ENCODE data around the gene DYNC1H1. TPM values are rescaled to one million over a fixed set of nuclear protein-coding genes. Genes with fewer than 3 reads are reported as not detected.
"Not testable (repeated sequence)": the region's sequence is repeated elsewhere in the genome, so short reads cannot be mapped to it uniquely, and the experiment has no call there.

DYNC1H1 gene
- total and polyA plus RNA-seq, 2 experiments from 2014 or later, result 179 to 635 TPM

DNA sequence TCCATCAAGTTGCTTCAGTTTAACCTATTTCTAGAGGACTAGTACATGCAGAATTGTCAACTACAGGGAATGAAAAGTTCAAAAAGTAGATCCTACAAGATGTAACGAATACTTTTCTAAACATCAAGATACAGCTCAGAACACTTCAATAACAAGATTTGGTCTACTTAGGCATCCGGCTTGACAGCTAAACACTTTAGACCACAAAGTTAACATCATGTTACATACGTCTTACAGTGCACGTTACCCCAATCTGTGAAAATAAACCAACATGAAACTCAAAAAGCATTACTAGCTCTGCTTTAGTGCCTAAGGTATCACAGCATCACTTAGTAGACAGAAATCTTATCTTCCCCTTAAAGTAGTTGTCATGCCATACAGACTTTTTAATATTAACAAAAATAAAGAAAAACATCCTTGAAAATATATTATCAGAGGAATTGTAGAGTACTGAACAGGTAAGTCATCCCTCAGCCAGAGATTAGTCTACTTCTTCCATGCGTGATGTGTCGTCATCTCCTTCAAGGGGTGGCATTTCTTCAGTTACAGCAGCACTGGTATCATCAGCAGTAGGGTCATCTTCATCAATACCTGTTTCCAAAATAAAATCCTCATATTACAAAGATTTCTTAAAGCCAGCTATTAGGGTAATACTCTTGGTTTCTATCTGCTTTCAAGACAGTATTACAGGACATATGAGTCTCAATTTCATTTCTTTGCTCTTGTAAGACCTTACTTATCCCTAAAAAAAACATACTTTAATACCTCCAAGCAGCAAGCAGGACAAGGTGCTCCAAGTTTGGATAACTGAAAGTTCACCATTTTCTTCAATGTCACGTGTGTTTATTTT is 117.1 kb downstream of the DYNC1H1 start:
- no peak for TF ChIP-seq NANOG (IDR thresholded peaks at IDR 0.05; ENCODE audit: borderline replicate concordance)
- no peak for TF ChIP-seq STAT1 (IDR thresholded peaks at IDR 0.05; ENCODE audit: unreplicated experiment)
- TF ChIP-seq, protein P1, sequence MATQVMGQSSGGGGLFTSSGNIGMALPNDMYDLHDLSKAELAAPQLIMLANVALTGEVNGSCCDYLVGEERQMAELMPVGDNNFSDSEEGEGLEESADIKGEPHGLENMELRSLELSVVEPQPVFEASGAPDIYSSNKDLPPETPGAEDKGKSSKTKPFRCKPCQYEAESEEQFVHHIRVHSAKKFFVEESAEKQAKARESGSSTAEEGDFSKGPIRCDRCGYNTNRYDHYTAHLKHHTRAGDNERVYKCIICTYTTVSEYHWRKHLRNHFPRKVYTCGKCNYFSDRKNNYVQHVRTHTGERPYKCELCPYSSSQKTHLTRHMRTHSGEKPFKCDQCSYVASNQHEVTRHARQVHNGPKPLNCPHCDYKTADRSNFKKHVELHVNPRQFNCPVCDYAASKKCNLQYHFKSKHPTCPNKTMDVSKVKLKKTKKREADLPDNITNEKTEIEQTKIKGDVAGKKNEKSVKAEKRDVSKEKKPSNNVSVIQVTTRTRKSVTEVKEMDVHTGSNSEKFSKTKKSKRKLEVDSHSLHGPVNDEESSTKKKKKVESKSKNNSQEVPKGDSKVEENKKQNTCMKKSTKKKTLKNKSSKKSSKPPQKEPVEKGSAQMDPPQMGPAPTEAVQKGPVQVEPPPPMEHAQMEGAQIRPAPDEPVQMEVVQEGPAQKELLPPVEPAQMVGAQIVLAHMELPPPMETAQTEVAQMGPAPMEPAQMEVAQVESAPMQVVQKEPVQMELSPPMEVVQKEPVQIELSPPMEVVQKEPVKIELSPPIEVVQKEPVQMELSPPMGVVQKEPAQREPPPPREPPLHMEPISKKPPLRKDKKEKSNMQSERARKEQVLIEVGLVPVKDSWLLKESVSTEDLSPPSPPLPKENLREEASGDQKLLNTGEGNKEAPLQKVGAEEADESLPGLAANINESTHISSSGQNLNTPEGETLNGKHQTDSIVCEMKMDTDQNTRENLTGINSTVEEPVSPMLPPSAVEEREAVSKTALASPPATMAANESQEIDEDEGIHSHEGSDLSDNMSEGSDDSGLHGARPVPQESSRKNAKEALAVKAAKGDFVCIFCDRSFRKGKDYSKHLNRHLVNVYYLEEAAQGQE (IDR thresholded peaks at IDR 0.05; ENCODE audit: unreplicated experiment), result no peak
- TF ChIP-seq CREB1 (CRISPR knock-in tag; IDR thresholded peaks at IDR 0.05; ENCODE audit: low read depth), result no peak
- Mint-ChIP-seq H3K27ac (no peak overlapping the region), H3K4me3 (no peak overlapping the region), H3K27me3 (ENCODE audit: insufficient read depth, low read depth, poor library complexity) (peaks cover 18% of the 10 kb centered on the region), H3K9me3 (no peaks in the 10 kb centered on the region), H3K36me3 (ENCODE audit: low read depth) (peaks cover 97% of the 10 kb centered on the region), H3K4me1 (peaks cover 26% of the 10 kb centered on the region)
- H3K79me2 ChIP-seq (replicated peaks; ENCODE audit: insufficient read depth), result peaks cover 48% of the 10 kb centered on the region
- peaks cover 69% of the 10 kb centered on the region for H3F3A ChIP-seq (replicated peaks; ENCODE audit: low read depth)
- no peak overlapping the region for H3K4me3 ChIP-seq
- no peak for ATAC-seq
- H3K27me3 ChIP-seq (ENCODE audit: insufficient read depth), result no peaks in the 10 kb centered on the region
- H3K4me2 ChIP-seq, result no peak overlapping the region; the same call in 1 of the 2 replicates
- H3K9me2 ChIP-seq (ENCODE audit: insufficient read depth), result no peaks in the 10 kb centered on the region
- H3K4me1 ChIP-seq (ENCODE audit: insufficient read depth), result peaks cover 28% of the 10 kb centered on the region
- peaks cover 58% of the 10 kb centered on the region for H4K20me1 ChIP-seq (replicated peaks; ENCODE audit: insufficient read depth)
- H2AFZ ChIP-seq, result no peak overlapping the region
- DNase-seq (ENCODE audit: low spot score), result no peak
- 0 out of 2 replicates have a peak overlapping the region, but pooled peaks have one; percentile 55 for H3K27ac ChIP-seq (ENCODE audit: low read depth)
- H3K36me3 ChIP-seq (ENCODE audit: insufficient read depth), result peaks cover 68% of the 10 kb centered on the region

DNA sequence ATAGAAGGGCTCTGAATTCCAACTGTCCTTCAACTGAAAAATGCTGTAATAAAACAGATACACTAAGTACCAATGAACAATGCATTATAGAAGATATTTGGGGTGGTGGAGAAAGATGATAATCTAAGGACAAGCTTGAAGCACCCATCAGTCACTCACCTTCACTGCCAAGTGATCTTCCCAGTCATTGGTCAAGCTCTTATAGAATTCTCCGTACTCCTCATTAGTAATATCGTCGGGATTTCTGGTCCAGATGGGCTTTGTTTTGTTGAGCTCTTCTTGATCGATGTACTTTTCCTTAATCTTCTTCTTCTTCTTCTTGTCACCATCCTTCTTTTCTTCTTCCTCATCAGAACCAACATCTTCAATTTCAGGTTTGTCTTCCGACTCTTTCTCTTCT is 120.1 kb downstream of the DYNC1H1 start:
- H4K20me1 ChIP-seq (replicated peaks; ENCODE audit: insufficient read depth), result peaks cover 58% of the 10 kb centered on the region

DNA sequence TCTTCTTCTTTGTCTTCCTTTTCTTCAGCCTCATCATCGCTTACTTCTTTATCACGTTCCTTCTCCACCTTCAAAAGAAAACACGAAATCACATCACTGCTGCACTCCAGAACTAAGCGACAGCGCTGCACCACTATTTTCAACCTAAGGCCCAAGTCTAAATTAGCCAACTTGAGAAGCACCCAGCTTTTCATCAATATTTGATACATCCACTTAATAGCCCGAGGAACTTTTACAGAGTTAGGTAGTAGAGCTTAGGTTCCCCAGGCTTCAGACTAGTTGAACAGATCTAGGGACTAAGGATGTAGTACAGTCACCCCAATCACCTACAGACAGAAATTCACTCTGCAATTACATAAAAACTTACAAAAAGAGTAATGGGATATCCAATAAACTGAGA is 120.6 kb downstream of the DYNC1H1 start:
- Mint-ChIP-seq H3K27ac (no peak overlapping the region), H3K27me3 (ENCODE audit: insufficient read depth, low read depth, poor library complexity) (peaks cover 21% of the 10 kb centered on the region), H3K9me3 (peaks cover 4% of the 10 kb centered on the region; the same call in 2 of the 3 replicates), H3K4me3 (peak overlapping the region; percentile 94), H3K36me3 (ENCODE audit: low read depth) (peaks cover 71% of the 10 kb centered on the region), H3K4me1 (peaks cover 46% of the 10 kb centered on the region)
- DNase-seq (ENCODE audit: low spot score) (no peak), ATAC-seq (no peak)
- peaks cover 58% of the 10 kb centered on the region for H3K36me3 ChIP-seq (ENCODE audit: insufficient read depth)
- H2AFZ ChIP-seq, result no peak overlapping the region
- peaks cover 48% of the 10 kb centered on the region for H3K79me2 ChIP-seq (replicated peaks; ENCODE audit: insufficient read depth)
- H3K4me3 ChIP-seq, result peak overlapping the region; percentile 83
- H3K4me1 ChIP-seq (ENCODE audit: insufficient read depth), result peaks cover 46% of the 10 kb centered on the region
- peaks cover 54% of the 10 kb centered on the region for H4K20me1 ChIP-seq (replicated peaks; ENCODE audit: insufficient read depth)
- peak overlapping the region; percentile 98 for H3K4me2 ChIP-seq
- peaks cover 72% of the 10 kb centered on the region for H3F3A ChIP-seq (replicated peaks; ENCODE audit: low read depth)
- no peaks in the 10 kb centered on the region for H3K27me3 ChIP-seq (ENCODE audit: insufficient read depth)
- no peaks in the 10 kb centered on the region for H3K9me2 ChIP-seq (ENCODE audit: insufficient read depth)
- peak overlapping the region; percentile 40; the same call in 1 of the 2 replicates for H3K27ac ChIP-seq (ENCODE audit: low read depth)
- TF ChIP-seq EZH2 (IDR thresholded peaks at IDR 0.05; ENCODE audit: low read depth, unreplicated experiment), result no peak
- TF ChIP-seq CREB1 (CRISPR knock-in tag; IDR thresholded peaks at IDR 0.05; ENCODE audit: low read depth), result no peak
- TF ChIP-seq JUNB (IDR thresholded peaks at IDR 0.05; ENCODE audit: unreplicated experiment), result no peak

More for the DNA sequence above, 120.1 kb downstream of the DYNC1H1 start:
- H3K79me2 ChIP-seq (replicated peaks; ENCODE audit: insufficient read depth), result peaks cover 48% of the 10 kb centered on the region
- not testable (repeated sequence) for H3K9me3 Mint-ChIP-seq; H3K27ac Mint-ChIP-seq; ATAC-seq; DNase-seq (ENCODE audit: low spot score); H2AFZ ChIP-seq; H3K9me2 ChIP-seq (ENCODE audit: insufficient read depth); H3K27me3 ChIP-seq (ENCODE audit: insufficient read depth)
- Mint-ChIP-seq H3K4me3 (peak overlapping the region; percentile 94), H3K27me3 (ENCODE audit: insufficient read depth, low read depth, poor library complexity) (peaks cover 19% of the 10 kb centered on the region), H3K4me1 (peaks cover 42% of the 10 kb centered on the region), H3K36me3 (ENCODE audit: low read depth) (peaks cover 72% of the 10 kb centered on the region)
- H3K4me2 ChIP-seq, result peak overlapping the region; percentile 98
- peaks cover 46% of the 10 kb centered on the region for H3K4me1 ChIP-seq (ENCODE audit: insufficient read depth)
- H3K27ac ChIP-seq (ENCODE audit: low read depth), result peak overlapping the region; percentile 40
- peaks cover 62% of the 10 kb centered on the region for H3K36me3 ChIP-seq (ENCODE audit: insufficient read depth)
- H3F3A ChIP-seq (replicated peaks; ENCODE audit: low read depth), result peaks cover 75% of the 10 kb centered on the region
- peak overlapping the region; percentile 83 for H3K4me3 ChIP-seq
